Peyer's patch (tissue), 4 donors: ENCODE measurements around the gene ANKH.

Source experiments
- POLR2A ChIP-seq, 2 donors: fragments of 450-650 bp; IDR thresholded peaks; one replicate each; pipeline ENCODE4 v1.5.1; 2017; ENCODE audit warnings: antibody characterized with exemption in 2 of 2, mild to moderate bottlenecking in 2 of 2, moderate library complexity in 2 of 2
- TF ChIP-seq, protein P1 (sequence below), 6 experiments: fragments of 450-650 bp in 4 of 6; fragments of 200-600 bp in 2 of 6; sonication (generic) in 1 of 6; IDR thresholded peaks; one replicate each; pipeline ENCODE4 v1.5.1; 2017 to 2019; ENCODE audit warnings: antibody characterized with exemption in 6 of 6, mild to moderate bottlenecking in 3 of 6, moderate library complexity in 1 of 6

DNA sequence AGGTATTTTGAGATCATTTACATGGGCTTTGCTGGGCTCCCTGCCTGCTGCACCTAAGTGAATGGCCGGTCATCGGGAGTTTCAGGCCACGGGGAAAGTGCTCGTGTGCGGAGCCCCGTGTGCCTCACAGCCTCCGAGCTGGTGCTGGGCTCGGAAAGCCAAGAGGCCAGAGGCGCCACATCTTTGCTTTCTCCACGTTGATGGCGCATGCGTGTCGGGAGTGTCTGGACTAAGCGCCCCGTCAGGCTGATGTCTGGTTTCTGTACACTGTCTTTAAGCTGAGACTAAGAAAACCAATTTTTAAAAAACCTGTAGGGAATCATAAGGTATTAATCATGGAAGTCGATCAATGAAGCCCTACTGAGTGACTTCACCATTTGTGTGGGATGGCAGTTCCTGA lies 137.9 kb downstream of the ANKH start:
- TF ChIP-seq, protein P1, sequence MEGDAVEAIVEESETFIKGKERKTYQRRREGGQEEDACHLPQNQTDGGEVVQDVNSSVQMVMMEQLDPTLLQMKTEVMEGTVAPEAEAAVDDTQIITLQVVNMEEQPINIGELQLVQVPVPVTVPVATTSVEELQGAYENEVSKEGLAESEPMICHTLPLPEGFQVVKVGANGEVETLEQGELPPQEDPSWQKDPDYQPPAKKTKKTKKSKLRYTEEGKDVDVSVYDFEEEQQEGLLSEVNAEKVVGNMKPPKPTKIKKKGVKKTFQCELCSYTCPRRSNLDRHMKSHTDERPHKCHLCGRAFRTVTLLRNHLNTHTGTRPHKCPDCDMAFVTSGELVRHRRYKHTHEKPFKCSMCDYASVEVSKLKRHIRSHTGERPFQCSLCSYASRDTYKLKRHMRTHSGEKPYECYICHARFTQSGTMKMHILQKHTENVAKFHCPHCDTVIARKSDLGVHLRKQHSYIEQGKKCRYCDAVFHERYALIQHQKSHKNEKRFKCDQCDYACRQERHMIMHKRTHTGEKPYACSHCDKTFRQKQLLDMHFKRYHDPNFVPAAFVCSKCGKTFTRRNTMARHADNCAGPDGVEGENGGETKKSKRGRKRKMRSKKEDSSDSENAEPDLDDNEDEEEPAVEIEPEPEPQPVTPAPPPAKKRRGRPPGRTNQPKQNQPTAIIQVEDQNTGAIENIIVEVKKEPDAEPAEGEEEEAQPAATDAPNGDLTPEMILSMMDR (IDR thresholded peaks at IDR 0.05), result no peak
- no peak for TF ChIP-seq POLR2A (IDR thresholded peaks at IDR 0.05)
